HCT116 (cell line): ENCODE results near the gene CRISP2.

Experiments
- CTCF ChIP-seq, 3 experiments: fragments of 200-600 bp in 1 of 3; sonication (generic) in 1 of 3; IDR thresholded peaks in 2 of 3; conservative IDR thresholded peaks in 1 of 3; 2 replicates each; pipeline ENCODE4 v1.5.1; 2012 to 2017; ENCODE audit warnings: low read depth in 2 of 3, low read length in 2 of 3, antibody characterized with exemption in 1 of 3, borderline replicate concordance in 1 of 3, control low read depth in 1 of 3, mild to moderate bottlenecking in 1 of 3, mixed read lengths in 1 of 3, mixed run types in 1 of 3, moderate library complexity in 1 of 3; ENCODE audit not compliant: insufficient read depth in 1 of 3
- EGR1 ChIP-seq: IDR thresholded peaks from 2 replicates; pipeline ENCODE4 v1.6.1; 2012; ENCODE audit warnings: low read depth
- MAX ChIP-seq: IDR thresholded peaks from 2 replicates; pipeline ENCODE4 v1.6.1; 2012
- POLR2A ChIP-seq: IDR thresholded peaks from 2 replicates; pipeline ENCODE4 v1.7.0; 2011; ENCODE audit warnings: borderline replicate concordance; ENCODE audit not compliant: insufficient read depth, insufficient read length; ENCODE audit errors: extremely low read depth
- RAD21 ChIP-seq: IDR thresholded peaks from 2 replicates; pipeline ENCODE4 v1.6.1; 2012; ENCODE audit warnings: low read depth, mild to moderate bottlenecking

- no peak for TF ChIP-seq MAX
- no peak for TF ChIP-seq POLR2A
- TF ChIP-seq CTCF (IDR thresholded peaks at IDR 0.05 in 2 of 3, conservative IDR thresholded peaks at IDR 0.05 in 1 of 3; ENCODE audit: borderline replicate concordance in 1 of 3, insufficient read depth in 1 of 3, low read depth in 2 of 3, low read length in 2 of 3), result no peak
- TF ChIP-seq EGR1, result no peak
- TF ChIP-seq RAD21, result no peak
These were observed 50.5 kb downstream of the CRISP2 start for GRCh38 chr6:49662892-49663261.
